WI38 (cell line): ENCODE data around the gene ABLIM1.

Experiments used
- H3K4me3 ChIP-seq: 2 replicates; pipeline ENCODE4 v1.5.1; 2011; ENCODE audit warnings: low read depth, mild to moderate bottlenecking, control low read depth, low read length
- TF ChIP-seq, protein P1 (sequence below): IDR thresholded peaks from 2 replicates; pipeline ENCODE4 v1.5.1; 2012; ENCODE audit warnings: low read depth, mild to moderate bottlenecking, control low read depth, low read length

ABLIM1 gene

DNA sequence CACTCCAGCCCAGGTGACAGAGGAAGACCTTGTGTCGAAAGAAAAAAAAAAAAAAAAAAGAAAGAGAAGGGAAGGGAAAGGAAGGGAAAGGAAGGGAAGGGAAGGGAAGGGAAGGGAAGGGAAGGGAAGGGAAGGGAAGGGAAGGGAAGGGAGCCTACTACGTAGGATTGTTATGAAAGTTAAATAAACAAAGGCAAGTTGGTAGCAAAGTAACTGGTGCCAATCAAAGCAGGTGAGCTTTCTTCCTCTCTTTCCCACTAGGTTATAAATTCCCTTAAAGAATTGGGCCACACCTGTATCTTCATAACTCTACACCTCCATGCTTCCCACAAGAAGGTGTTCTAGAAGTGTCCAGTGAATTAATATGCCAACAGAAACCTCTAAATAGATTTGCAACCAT is 157.4 kb downstream of the ABLIM1 start:
- no peak overlapping the region for H3K4me3 ChIP-seq
- TF ChIP-seq, protein P1, sequence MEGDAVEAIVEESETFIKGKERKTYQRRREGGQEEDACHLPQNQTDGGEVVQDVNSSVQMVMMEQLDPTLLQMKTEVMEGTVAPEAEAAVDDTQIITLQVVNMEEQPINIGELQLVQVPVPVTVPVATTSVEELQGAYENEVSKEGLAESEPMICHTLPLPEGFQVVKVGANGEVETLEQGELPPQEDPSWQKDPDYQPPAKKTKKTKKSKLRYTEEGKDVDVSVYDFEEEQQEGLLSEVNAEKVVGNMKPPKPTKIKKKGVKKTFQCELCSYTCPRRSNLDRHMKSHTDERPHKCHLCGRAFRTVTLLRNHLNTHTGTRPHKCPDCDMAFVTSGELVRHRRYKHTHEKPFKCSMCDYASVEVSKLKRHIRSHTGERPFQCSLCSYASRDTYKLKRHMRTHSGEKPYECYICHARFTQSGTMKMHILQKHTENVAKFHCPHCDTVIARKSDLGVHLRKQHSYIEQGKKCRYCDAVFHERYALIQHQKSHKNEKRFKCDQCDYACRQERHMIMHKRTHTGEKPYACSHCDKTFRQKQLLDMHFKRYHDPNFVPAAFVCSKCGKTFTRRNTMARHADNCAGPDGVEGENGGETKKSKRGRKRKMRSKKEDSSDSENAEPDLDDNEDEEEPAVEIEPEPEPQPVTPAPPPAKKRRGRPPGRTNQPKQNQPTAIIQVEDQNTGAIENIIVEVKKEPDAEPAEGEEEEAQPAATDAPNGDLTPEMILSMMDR: no peak

DNA sequence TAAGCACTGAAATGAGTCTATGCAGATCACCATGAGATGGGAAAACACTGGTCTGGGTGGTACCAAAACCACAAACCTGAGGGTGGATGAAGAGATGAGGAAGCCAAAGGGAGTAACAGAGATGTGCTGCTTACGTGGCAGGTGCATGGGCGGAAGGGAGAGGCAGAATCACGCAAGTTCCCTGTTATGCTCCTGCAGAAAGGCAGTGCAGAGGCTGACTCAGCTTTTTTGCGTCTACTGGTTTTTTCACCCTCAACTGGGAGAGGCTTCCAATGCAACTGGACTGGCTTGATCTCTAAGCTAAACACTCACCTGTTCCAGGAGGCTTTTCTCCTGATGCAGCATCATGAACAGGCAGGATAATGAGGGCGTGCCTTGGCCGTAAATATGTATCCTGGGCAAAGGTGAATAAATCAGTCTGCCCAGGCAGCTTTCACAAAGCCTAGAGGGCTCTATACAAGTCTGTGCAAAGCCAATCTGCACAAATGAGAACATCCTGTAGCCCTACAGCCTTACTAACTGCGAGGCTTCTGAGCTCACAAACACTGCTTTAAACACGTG is 158.4 kb downstream of the ABLIM1 start:
- H3K4me3 ChIP-seq: no peak overlapping the region
- TF ChIP-seq, protein P1: no peak

DNA sequence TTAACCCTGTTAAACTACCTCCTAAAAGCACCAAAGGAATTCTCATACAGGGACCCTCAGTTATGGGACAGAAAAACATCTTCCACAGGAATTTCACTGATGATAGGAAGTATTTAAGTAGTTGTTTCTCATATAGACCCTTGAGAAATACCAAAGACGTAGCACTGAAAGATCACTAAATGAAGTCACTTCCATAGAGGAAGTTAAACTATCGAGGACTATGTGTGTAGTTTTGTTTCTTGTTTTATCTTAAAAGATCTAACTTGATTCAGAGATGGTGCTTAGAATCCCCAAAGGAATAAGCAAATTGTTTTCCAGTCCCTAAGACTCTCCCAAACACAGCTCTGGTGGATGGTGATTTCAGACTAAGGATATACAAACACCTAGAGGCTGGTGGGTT is 159.0 kb downstream of the ABLIM1 start:
- no peak overlapping the region for H3K4me3 ChIP-seq
- TF ChIP-seq, protein P1: no peak

DNA sequence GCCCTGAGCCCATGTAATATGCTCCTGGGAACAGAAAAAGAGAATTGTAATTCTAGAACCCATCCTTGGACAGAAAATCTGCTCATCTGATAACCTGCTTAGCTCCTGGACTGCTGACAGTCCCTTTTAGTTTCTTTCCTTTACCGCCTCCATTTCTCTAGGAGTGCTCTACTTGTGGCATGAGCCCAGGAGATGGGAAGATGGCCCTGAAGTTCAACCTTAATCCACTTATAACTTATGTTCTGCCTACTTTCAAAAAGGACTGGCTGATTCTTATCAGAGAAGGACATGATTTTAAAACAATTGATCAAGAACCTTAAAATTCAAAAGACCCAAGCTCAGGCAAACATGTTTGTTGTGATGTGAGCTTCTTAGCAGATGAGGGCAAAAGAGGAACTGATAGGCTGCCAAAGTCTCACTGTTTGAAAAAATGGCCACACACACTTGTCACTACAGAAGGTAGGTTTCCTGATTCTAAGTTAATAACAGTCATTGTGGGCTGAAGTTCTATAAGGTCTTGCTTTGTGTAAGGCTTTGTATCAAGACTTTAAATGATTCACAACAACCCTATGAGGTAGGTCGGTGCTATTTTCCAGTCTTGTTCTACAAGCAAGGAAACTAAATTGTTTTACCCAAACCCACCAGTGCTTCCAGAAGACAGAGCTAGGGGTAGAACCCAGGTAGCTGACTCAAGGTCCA is 159.5 kb downstream of the ABLIM1 start:
- H3K4me3 ChIP-seq: no peak overlapping the region
- TF ChIP-seq, protein P1: no peak

DNA sequence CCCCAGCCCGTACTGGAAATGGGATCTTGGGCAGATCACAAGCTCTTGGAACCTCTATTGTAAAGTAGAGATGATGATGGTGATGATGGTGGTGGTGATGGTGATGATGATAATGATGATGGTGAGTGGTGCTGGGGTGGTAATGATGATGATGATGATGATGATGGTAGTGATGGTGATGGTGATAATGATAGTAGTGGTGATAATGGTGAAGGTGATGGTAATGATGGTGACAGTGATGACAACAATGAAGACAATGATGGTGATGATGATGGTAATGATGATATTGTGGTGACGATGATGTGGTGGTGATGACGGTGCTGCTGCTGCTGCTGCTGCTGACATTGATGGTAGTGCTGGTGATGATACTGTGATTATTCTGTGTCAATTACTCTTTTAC is 162.8 kb downstream of the ABLIM1 start:
- TF ChIP-seq, protein P1: no peak

DNA sequence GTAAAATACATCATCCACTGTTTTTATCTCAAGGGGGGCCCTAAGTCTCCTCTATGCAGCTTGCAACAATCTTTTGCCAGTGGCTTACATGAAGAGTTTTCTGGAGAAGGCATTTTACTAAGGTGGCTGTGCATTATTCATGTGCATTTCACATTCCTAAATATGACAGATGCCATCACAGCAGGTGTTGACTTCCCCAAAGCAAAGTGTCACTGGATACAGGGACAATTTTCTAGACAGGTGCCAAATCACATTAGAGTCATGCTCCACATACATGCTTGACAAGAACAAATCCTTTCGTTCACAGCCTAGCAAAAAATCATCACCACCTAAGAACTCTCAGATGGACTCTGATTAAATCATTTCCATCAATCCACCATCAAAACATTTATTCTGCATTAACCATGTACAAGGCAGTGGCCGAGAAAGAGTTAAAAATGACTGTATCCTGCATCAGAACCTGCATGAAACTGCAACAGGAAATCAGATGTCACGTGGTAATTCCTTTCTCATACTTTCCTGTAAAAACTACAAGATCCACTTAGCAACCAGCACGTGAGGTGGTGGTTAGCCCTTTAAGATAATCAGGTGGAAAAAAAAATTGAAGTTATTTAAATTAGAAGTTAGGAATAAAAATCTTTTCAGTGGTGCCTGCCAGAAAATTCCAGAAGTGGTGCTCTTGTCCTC is 165.6 kb downstream of the ABLIM1 start:
- TF ChIP-seq, protein P1: no peak
- no peak overlapping the region for H3K4me3 ChIP-seq

More for the DNA sequence above, 162.8 kb downstream of the ABLIM1 start:
- no peak overlapping the region for H3K4me3 ChIP-seq

DNA sequence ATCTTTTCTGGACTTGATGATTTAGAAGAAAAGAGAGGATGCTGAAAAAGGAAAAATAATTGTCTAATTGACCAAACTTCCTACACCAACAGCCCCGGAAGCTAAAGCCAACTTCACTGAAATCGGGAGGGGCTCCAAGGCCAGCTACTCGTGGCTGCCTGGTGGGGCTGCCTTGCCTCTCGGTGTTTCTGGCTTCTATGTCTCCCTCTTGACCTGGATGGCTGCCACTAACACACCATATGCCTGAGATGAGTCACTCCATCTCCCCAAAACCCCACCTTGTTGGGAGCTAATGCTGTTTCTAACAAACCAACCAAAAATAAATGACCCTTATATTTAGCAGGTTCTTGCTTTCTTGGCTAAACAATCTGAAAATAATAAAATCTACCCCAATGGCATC is 166.1 kb downstream of the ABLIM1 start:
- TF ChIP-seq, protein P1: no peak
- H3K4me3 ChIP-seq: no peak overlapping the region
